A549 (cell line): ENCODE measurements around the gene EPHB1. TPM values are rescaled to one million over a fixed set of nuclear protein-coding genes. Genes with fewer than 3 reads are reported as not detected.

Experiments
- ATAC-seq, 2 experiments: fragments of 200-7000 bp in 1 of 2; fragments of >200 bp in 1 of 2; cut with Nextera tagmentation in 1 of 2; cut with Tn5 transposase in 1 of 2; 3 replicates each; pipeline versions ENCODE4 v1.8.0 to v1.9.1; 2018 to 2020; ENCODE audit warnings: mild to moderate bottlenecking in 1 of 2, moderate library complexity in 1 of 2
- CTCF ChIA-PET: fragments of 300-600 bp; sonication (Branson Sonifier 250); formaldehyde crosslinking; extraction: SDS; loops from one replicate; lab custom pipeline; 2021; ENCODE audit warnings: antibody characterized with exemption, inconsistent platforms; lab: Yijun Ruan, JAX
- POLR2A ChIA-PET: fragments of 350-600 bp; formaldehyde crosslinking; extraction: SDS; loops from one replicate; lab custom pipeline; 2021; ENCODE audit warnings: antibody characterized with exemption, inconsistent platforms; lab: Yijun Ruan, JAX
- DNase-seq, 2 experiments: peaks; one replicate each; pipeline versions ENCODE4 v3.0.0 to v3.0.0-alpha.2; 2011 to 2016; ENCODE audit warnings: low read depth in 1 of 2, low spot score in 1 of 2
- FAIRE-seq: peaks from 2 replicates; lab custom pipeline; 2011; peaks lifted over from hg19 to GRCh38; lab: Jason Lieb, UNC
- H3K27ac ChIP-seq, 2 experiments: fragments of >200 bp; sonication (Bioruptor Twin); formaldehyde crosslinking; 3 replicates each; pipeline ENCODE4 v1.5.1; 2016 to 2017
- H3K4me1 ChIP-seq: fragments of >200 bp; sonication (Bioruptor Twin); formaldehyde crosslinking; 3 replicates; pipeline ENCODE4 v1.6.1; 2016
- H3K4me2 ChIP-seq: fragments of >200 bp; sonication (Bioruptor Twin); formaldehyde crosslinking; 3 replicates; pipeline ENCODE4 v1.6.1; 2016
- H3K4me3 ChIP-seq: fragments of >200 bp; sonication (Bioruptor Twin); formaldehyde crosslinking; 3 replicates; pipeline ENCODE4 v1.5.1; 2016
- H3K9me3 ChIP-seq: fragments of >200 bp; sonication (Bioruptor Twin); formaldehyde crosslinking; 3 replicates; pipeline ENCODE4 v1.6.1; 2016
- BHLHE40 ChIP-seq: IDR thresholded peaks from 2 replicates; pipeline ENCODE4 v1.6.1; 2012; ENCODE audit warnings: low read depth, low read length, inconsistent platforms
- CHD2 ChIP-seq: fragments of 150-350 bp; IDR thresholded peaks from 2 replicates; pipeline ENCODE4 v1.6.1; 2014; ENCODE audit warnings: low read length; ENCODE audit not compliant: partially characterized antibody
- CTCF ChIP-seq: fragments of >200 bp; sonication (Bioruptor Twin); formaldehyde crosslinking; IDR thresholded peaks from 3 replicates; pipeline ENCODE4 v1.5.1; 2016
- E2F6 ChIP-seq: IDR thresholded peaks from 2 replicates; pipeline ENCODE4 v1.6.1; 2012; ENCODE audit warnings: low read depth, borderline replicate concordance
- EHF ChIP-seq: fragments of 250-450 bp; sonication (Bioruptor Pico); IDR thresholded peaks from 2 replicates; pipeline ENCODE4 v1.5.0; 2020; ENCODE audit warnings: mild to moderate bottlenecking
- EP300 ChIP-seq, 2 experiments: fragments of >200 bp; sonication (Bioruptor Twin); formaldehyde crosslinking; IDR thresholded peaks; 2 replicates in 1 of 2; 3 replicates in 1 of 2; pipeline ENCODE4 v1.6.1; 2016 to 2017
- ESRRA ChIP-seq: fragments of 150-350 bp; IDR thresholded peaks from 2 replicates; pipeline ENCODE4 v1.6.1; 2014; ENCODE audit warnings: mild to moderate bottlenecking, low read length, borderline replicate concordance
- FOSL2 ChIP-seq, 2 experiments: fragments of 450-650 bp in 1 of 2; fragments of >200 bp in 1 of 2; sonication (Bioruptor Twin) in 1 of 2; formaldehyde crosslinking; IDR thresholded peaks; 2 replicates each; pipeline versions ENCODE4 v1.5.0 to v1.6.1; 2016 to 2020; ENCODE audit warnings: mild to moderate bottlenecking in 1 of 2, moderate library complexity in 1 of 2
- FOXS1 ChIP-seq: fragments of 250-450 bp; sonication (Bioruptor Pico); IDR thresholded peaks from 2 replicates; pipeline ENCODE4 v1.5.0; 2020; ENCODE audit warnings: mild to moderate bottlenecking, moderate library complexity
- HEYL ChIP-seq: fragments of 250-450 bp; sonication (Bioruptor Pico); IDR thresholded peaks from 2 replicates; pipeline ENCODE4 v1.8.0; 2021; ENCODE audit warnings: mild to moderate bottlenecking, moderate library complexity
- HMGXB4 ChIP-seq: fragments of 250-450 bp; sonication (Bioruptor Pico); IDR thresholded peaks from 2 replicates; pipeline ENCODE4 v1.5.0; 2021; ENCODE audit warnings: mild to moderate bottlenecking, moderate library complexity, borderline replicate concordance
- HOXB13 ChIP-seq: fragments of 250-450 bp; sonication (Bioruptor Pico); IDR thresholded peaks from 2 replicates; pipeline ENCODE4 v1.5.0; 2020; ENCODE audit warnings: low read depth, mild to moderate bottlenecking, moderate library complexity
- JUN ChIP-seq, 2 experiments: fragments of >200 bp; sonication (Bioruptor Twin); formaldehyde crosslinking; IDR thresholded peaks; 2 replicates in 1 of 2; 3 replicates in 1 of 2; pipeline ENCODE4 v1.6.1; 2016 to 2017
- MYC ChIP-seq: IDR thresholded peaks from 2 replicates; pipeline ENCODE4 v1.6.1; 2012; ENCODE audit warnings: mild to moderate bottlenecking, inconsistent platforms, low read length, improper control_type of control experiment, borderline replicate concordance
- NFE2L2 ChIP-seq: fragments of 150-350 bp; conservative IDR thresholded peaks from 2 replicates; pipeline ENCODE4 v1.6.1; 2014; ENCODE audit warnings: low read length
- NPAS2 ChIP-seq: fragments of 250-450 bp; sonication (Bioruptor Pico); IDR thresholded peaks from 2 replicates; pipeline ENCODE4 v1.8.0; 2022; ENCODE audit warnings: mild to moderate bottlenecking, moderate library complexity, borderline replicate concordance
- NR3C1 ChIP-seq: fragments of >200 bp; sonication (Bioruptor Twin); formaldehyde crosslinking; IDR thresholded peaks from 3 replicates; pipeline ENCODE4 v1.6.1; 2017
- POLR2AphosphoS2 ChIP-seq: conservative IDR thresholded peaks from 2 replicates; pipeline ENCODE4 v1.6.1; 2012; ENCODE audit warnings: low read length, improper control_type of control experiment, inconsistent platforms
- RCOR1 ChIP-seq: fragments of 150-350 bp; IDR thresholded peaks from 2 replicates; pipeline ENCODE4 v1.6.1; 2014; ENCODE audit warnings: antibody characterized with exemption, low read length, low read depth
- SREBF2 ChIP-seq: fragments of 450-650 bp; IDR thresholded peaks from 2 replicates; pipeline ENCODE4 v1.6.1; 2014; ENCODE audit warnings: mild to moderate bottlenecking, moderate library complexity
- TFCP2L1 ChIP-seq: fragments of 250-450 bp; sonication (Bioruptor Pico); IDR thresholded peaks from 2 replicates; pipeline ENCODE4 v1.5.0; 2021; ENCODE audit warnings: mild to moderate bottlenecking
- TP53 ChIP-seq: fragments of 250-450 bp; sonication (Bioruptor Pico); IDR thresholded peaks from 2 replicates; pipeline ENCODE4 v1.5.0; 2021; ENCODE audit warnings: mild to moderate bottlenecking, moderate library complexity
- ZC3H11A ChIP-seq: fragments of 450-650 bp; IDR thresholded peaks from 2 replicates; pipeline ENCODE4 v1.6.1; 2014; ENCODE audit warnings: antibody characterized with exemption, mild to moderate bottlenecking
- ZNF302 ChIP-seq: fragments of 250-450 bp; sonication (Bioruptor Pico); IDR thresholded peaks from 2 replicates; pipeline ENCODE4 v1.9.0; 2021; ENCODE audit warnings: inconsistent platforms, mild to moderate bottlenecking, moderate library complexity
- WGBS: methylation state at CpG from one replicate; pipeline ENCODE4 v1.1.6; 2017; ENCODE audit errors: missing lambda C conversion rate; 5-methylcytosine and 5-hydroxymethylcytosine counted together
- polyA plus RNA-seq, 4 experiments: library from polyadenylated mRNA; depleted of rRNA in 3 of 4; stranded (reverse); fragments of >200 nt; fragmentation: RNase III in 1 of 4; extraction: RNeasy Plus Mini Kit Qiagen cat#74134 plus additional on column Dnase treatment in 1 of 4; gene quantifications; 2 replicates in 3 of 4; 3 replicates in 1 of 4; pipeline ENCODE4 v1.2.3, GENCODE V29; 2011 to 2017
- TF ChIP-seq, protein P1 (sequence below): IDR thresholded peaks from 2 replicates; pipeline ENCODE4 v1.6.1; 2012
- TF ChIP-seq, protein P2 (sequence below): fragments of >200 bp; sonication (Bioruptor Twin); formaldehyde crosslinking; IDR thresholded peaks from 2 replicates; pipeline ENCODE4 v1.6.1; 2016
- TF ChIP-seq, protein P3 (sequence below): fragments of 150-350 bp; IDR thresholded peaks from 2 replicates; pipeline ENCODE4 v1.6.1; 2014; ENCODE audit warnings: low read depth, mild to moderate bottlenecking, low read length
- TF ChIP-seq, protein P4 (sequence below): fragments of >200 bp; sonication (Bioruptor Twin); formaldehyde crosslinking; IDR thresholded peaks from 3 replicates; pipeline ENCODE4 v1.6.1; 2016

Gene EPHB1
- polyA plus RNA-seq, 2 of the 4 experiments (the other 2 are of a cell fraction) = 0.18 to 0.21 TPM

GRCh38 chr3:135009014-135009413, 214.0 kb downstream of the EPHB1 start:
- H3K4me3 ChIP-seq = no peak overlapping the region
- H3K27ac ChIP-seq = no peak overlapping the region
- H3K9me3 ChIP-seq = no peaks in the 10 kb centered on the region
- CTCF ChIA-PET = no interaction called here
- POLR2A ChIA-PET = no interaction called here
- DNase-seq = no peak
- H3K4me2 ChIP-seq = no peak overlapping the region
- TF ChIP-seq TFCP2L1 (CRISPR knock-in tag) = no peak
- TF ChIP-seq NR3C1 = no peak
- TF ChIP-seq ZNF302 (CRISPR knock-in tag) = no peak
- TF ChIP-seq CTCF = no peak
- TF ChIP-seq NFE2L2 = no peak
- no peak for TF ChIP-seq TP53 (CRISPR knock-in tag)
- no peak for TF ChIP-seq NPAS2 (CRISPR knock-in tag)
- TF ChIP-seq HOXB13 (CRISPR knock-in tag) = no peak
- TF ChIP-seq FOSL2 (IDR thresholded peaks at IDR 0.05) = no peak
- TF ChIP-seq FOSL2 (CRISPR knock-in tag; IDR thresholded peaks at IDR 0.05) = no peak
- no peak for TF ChIP-seq SREBF2
- no peak for TF ChIP-seq EHF
- no peak for TF ChIP-seq ZC3H11A
- no peak for TF ChIP-seq JUN (IDR thresholded peaks at IDR 0.05)
- TF ChIP-seq, protein P1, sequence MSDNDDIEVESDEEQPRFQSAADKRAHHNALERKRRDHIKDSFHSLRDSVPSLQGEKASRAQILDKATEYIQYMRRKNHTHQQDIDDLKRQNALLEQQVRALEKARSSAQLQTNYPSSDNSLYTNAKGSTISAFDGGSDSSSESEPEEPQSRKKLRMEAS = no peak
- no peak for TF ChIP-seq FOXS1 (CRISPR knock-in tag)
- TF ChIP-seq ESRRA = no peak
- no peak for TF ChIP-seq RCOR1
- TF ChIP-seq, protein P2, sequence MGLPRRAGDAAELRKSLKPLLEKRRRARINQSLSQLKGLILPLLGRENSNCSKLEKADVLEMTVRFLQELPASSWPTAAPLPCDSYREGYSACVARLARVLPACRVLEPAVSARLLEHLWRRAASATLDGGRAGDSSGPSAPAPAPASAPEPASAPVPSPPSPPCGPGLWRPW = no peak
- TF ChIP-seq EP300 (IDR thresholded peaks at IDR 0.05) = no peak
- 48% methylated on average over 2 of the region's 2 CpGs for WGBS
- ATAC-seq = no peak
- FAIRE-seq = no peak
- H3K4me1 ChIP-seq = no peaks in the 10 kb centered on the region

DNA sequence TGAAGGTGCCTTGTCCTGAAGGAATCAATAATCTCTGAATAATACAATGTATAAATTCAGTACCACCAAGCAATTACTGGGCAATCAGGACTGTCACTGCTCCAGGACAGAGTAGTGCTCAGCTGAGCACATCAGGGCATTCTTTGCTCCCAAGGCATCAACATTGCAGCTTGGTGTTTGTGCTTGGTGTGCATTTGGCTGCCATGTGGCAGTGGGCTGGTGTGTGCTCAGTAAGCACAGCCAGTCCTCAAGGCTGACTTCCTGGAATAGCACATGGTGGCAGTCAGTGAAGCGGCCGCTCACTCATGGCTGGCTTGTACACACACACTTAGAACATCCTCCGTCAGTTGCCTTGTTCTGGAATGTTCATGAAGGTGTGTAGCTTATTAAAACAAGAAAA, 217.0 kb downstream of the EPHB1 start:
- DNase-seq = no peak
- Histone ChIP-seq H3K4me1 (no peaks in the 10 kb centered on the region), H3K4me2 (no peak overlapping the region), H3K9me3 (no peaks in the 10 kb centered on the region), H3K27ac (no peak overlapping the region), H3K4me3 (no peak overlapping the region)
- WGBS = 56% methylated on average over 3 of the region's 3 CpGs
- FAIRE-seq = no peak
- POLR2A ChIA-PET = no interaction called here
- no peak for ATAC-seq
- CTCF ChIA-PET = no interaction called here
- no peak for TF ChIP-seq E2F6
- no peak for TF ChIP-seq MYC
- TF ChIP-seq, protein P3, sequence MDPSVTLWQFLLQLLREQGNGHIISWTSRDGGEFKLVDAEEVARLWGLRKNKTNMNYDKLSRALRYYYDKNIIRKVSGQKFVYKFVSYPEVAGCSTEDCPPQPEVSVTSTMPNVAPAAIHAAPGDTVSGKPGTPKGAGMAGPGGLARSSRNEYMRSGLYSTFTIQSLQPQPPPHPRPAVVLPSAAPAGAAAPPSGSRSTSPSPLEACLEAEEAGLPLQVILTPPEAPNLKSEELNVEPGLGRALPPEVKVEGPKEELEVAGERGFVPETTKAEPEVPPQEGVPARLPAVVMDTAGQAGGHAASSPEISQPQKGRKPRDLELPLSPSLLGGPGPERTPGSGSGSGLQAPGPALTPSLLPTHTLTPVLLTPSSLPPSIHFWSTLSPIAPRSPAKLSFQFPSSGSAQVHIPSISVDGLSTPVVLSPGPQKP = no peak
- no peak for TF ChIP-seq HMGXB4 (CRISPR knock-in tag)
- no peak for TF ChIP-seq CHD2
- no peak for TF ChIP-seq POLR2AphosphoS2
- TF ChIP-seq, protein P4, sequence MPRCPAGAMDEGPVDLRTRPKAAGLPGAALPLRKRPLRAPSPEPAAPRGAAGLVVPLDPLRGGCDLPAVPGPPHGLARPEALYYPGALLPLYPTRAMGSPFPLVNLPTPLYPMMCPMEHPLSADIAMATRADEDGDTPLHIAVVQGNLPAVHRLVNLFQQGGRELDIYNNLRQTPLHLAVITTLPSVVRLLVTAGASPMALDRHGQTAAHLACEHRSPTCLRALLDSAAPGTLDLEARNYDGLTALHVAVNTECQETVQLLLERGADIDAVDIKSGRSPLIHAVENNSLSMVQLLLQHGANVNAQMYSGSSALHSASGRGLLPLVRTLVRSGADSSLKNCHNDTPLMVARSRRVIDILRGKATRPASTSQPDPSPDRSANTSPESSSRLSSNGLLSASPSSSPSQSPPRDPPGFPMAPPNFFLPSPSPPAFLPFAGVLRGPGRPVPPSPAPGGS = no peak
- TF ChIP-seq, protein P2 = no peak
- no peak for TF ChIP-seq BHLHE40
- TF ChIP-seq HEYL = no peak
- no peak for TF ChIP-seq CTCF
